ENCODE results near the gene CLDN4.
"Not testable (repeated sequence)": the region's sequence is repeated elsewhere in the genome, so short reads cannot be mapped to it uniquely, and the experiment has no call there.

CLDN4 gene, protein sequence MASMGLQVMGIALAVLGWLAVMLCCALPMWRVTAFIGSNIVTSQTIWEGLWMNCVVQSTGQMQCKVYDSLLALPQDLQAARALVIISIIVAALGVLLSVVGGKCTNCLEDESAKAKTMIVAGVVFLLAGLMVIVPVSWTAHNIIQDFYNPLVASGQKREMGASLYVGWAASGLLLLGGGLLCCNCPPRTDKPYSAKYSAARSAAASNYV

DNA sequence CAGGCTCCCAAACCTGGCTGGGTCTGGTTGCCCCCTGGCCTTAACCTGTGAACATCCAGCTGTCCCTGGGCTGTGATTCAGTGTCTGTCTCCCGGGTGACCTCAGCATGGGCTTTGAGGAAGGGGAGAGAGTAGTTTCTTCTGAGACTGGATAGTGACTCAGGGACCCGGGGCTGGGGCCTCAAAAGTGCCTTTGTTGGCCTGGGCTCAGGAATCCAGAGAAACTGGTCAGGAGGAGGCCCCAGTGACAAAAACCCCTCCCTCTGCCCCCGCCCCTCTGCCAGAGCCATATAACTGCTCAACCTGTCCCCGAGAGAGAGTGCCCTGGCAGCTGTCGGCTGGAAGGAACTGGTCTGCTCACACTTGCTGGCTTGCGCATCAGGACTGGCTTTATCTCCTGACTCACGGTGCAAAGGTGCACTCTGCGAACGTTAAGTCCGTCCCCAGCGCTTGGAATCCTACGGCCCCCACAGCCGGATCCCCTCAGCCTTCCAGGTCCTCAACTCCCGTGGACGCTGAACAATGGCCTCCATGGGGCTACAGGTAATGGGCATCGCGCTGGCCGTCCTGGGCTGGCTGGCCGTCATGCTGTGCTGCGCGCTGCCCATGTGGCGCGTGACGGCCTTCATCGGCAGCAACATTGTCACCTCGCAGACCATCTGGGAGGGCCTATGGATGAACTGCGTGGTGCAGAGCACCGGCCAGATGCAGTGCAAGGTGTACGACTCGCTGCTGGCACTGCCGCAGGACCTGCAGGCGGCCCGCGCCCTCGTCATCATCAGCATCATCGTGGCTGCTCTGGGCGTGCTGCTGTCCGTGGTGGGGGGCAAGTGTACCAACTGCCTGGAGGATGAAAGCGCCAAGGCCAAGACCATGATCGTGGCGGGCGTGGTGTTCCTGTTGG lies at the start of gene CLDN4:
TSS of gene CLDN4 (plus strand) at position 316 of the 903 bp plus-strand sequence. CDS start at position 522, 206 bp downstream.
- DNase-seq: no peak

DNA sequence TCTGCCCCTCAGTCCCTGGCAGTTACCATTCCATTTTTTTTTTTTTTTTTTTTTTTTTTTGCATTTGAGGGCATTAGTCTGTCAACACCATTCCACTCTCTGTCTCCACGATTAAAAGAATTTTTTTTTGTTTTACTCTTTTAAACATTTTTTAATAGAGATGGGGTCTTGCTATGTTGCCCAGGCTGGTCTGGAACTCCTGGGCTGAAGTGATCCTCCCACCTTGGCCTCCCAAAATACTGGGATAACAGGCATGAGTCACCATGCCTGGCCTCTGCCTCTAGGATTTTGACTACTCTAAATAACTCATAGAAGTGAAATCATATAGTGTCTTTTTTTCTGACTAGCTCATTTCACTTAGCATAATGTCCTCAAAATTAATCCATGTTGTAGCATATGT lies 44.2 kb upstream of the CLDN4 start:
- DNase-seq: no peak

DNA sequence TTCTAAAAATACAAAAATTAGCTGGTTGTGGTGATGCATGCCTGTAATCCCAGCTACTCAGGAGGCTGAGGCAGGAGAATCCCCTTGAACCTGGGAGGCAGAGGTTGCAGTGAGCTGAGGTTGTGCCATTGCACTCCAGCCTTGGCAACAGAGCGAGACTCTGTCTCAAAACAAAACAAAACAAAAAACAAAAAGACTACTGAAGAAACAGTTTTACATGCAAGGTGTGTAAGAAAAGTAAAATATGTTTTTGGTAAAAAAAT lies 43.1 kb upstream of the CLDN4 start:
- DNase-seq: not testable (repeated sequence)

DNA sequence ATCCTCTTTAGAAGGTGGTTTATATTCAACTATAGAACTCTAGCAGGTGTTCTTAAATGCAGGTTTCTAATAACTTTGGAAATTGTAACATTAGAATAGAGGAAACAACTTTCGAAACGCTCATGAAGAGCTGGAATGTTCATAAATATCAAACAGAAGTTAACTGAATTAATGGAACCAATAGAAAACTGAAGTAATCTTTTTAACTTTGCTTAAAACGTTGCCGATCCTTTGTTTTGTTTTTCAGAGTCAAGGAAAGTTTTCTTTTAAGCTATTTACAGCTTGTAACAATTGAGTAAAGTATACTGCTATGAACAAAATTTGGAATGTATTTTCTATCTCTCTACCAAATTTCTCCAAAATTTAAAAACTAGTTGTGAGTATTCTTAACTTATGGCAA lies 41.7 kb upstream of the CLDN4 start:
- no peak for DNase-seq

DNA sequence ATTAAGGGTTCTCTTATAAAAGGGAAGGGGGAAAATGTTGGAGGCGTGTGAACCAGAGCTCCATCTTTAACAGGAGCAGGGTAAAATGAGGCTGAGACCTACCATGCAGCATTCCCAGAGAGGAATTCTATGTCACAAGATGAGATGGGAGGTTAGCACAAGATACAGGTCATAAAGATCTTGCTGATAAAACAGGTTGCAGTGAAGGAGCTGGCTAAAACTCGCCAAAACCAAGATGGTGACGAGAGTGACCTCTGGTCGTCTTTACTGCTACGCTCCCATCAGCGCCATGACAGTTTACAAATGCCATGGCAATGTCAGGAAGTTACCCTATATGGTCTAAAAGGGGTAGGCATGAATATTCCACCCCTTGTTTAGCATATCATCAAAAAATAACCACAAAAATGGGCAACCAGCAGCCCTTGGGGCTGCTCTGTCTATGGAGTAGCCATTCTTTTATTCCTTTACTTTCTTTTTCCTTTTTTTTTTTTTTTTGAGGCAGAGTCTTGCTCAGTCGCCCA lies 39.6 kb upstream of the CLDN4 start:
- DNase-seq: not testable (repeated sequence)

DNA sequence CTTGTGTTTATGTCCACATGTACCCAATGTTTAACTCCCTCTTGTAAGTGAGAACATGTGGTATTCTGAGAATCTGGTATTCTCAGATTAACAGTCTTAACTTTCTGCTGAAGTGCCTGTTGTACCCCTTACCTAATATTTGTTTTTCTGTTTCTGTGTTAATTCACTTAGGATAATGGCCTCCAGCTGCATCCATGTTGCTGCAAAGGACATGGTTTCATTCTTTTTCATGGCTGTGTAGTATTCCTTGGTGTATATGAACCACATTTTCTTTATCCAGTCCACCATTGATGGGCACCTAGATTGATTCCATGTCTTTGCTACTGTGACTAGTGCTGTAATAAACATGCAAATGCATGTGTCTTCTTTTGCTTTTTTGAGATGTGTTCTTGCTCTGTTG lies 35.6 kb upstream of the CLDN4 start:
- DNase-seq: not testable (repeated sequence)

DNA sequence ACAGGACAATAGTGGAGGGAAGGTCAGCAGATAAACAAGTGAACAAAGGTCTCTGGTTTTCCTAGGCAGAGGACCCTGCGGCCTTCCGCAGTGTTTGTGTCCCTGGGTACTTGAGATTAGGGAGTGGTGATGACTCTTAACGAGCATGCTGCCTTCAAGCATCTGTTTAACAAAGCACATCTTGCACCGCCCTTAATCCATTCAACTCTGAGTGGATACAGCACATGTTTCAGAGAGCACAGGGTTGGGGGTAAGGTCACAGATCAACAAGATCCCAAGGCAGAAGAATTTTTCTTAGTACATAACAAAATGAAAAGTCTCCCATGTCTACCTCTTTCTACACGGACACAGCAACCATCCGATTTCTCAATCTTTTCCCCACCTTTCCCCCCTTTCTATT lies 34.1 kb upstream of the CLDN4 start:
- DNase-seq: not testable (repeated sequence)

DNA sequence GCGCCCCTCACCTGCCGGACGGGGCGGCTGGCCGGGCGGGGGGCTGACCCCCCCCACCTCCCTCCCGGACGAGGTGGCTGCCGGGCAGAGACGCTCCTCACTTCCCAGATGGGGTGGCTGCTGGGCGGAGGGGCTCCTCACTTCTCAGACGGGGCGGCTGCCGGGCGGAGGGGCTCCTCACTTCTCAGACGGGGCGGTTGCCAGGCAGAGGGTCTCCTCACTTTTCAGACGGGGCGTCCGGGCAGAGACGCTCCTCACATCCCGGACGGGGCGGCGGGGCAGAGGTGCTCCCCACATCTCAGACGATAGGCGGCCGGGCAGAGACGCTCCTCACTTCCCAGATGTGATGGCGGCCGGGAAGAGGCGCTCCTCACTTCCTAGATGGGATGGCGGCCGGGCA lies 33.6 kb upstream of the CLDN4 start:
- DNase-seq: not testable (repeated sequence)

DNA sequence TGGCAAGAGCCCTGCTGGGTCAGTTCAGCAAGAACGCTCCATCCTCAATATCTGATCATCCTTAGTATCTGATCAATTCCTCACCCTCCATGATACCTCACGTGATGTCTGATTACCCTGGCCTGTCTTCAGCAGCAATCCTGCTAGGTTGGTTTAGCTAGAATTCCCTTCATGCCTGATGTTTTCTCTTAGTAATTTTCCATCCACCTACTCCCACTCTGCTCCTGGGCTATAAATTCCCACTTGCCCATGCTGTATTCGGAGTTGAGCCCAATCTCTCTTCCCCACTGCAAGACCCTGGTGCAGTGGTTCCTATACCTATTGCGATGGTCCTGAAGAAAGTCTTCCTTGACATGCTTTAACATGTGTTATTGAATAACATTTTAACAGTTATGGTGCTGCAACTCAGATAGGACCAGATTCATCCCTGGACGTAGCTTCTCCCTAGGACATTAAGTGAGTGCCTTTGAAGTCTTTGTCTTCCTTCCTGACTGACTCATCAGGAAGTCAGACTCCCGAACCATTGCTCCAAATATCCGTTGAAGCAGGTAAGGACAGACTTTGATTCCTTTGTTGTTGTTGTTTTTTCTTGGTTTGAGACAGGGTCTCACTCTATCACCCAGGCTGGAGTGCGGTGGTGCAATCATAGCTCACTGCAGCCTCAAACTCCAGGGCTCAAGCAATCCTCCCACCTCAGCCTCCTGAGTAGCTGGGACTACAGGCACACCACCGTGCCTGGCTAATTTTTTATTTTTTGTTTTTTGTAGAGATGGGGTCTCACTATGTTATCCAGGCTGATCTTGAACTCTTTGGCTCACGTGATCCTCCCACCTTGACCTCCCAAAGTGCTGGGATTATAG lies 31.3 kb upstream of the CLDN4 start:
- DNase-seq: no peak

DNA sequence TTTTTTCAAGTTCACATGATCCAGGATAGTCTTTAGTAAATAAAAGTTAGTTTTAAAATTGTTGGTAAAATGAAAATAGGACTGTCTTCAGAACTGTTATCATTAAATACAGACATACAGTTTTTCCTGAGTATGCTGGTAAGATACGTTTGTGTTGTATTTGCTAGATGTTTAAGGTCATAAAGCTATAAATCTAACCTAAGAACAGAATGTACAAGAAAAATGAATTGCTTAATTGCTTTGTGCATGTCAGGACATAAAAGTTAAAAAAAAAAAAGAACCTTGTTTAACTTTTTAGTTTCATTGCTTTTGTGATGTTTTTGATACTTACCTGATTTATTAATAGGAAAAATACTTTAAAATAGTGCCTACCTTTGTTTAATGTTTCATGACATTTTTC lies 29.2 kb upstream of the CLDN4 start:
- DNase-seq: no peak

DNA sequence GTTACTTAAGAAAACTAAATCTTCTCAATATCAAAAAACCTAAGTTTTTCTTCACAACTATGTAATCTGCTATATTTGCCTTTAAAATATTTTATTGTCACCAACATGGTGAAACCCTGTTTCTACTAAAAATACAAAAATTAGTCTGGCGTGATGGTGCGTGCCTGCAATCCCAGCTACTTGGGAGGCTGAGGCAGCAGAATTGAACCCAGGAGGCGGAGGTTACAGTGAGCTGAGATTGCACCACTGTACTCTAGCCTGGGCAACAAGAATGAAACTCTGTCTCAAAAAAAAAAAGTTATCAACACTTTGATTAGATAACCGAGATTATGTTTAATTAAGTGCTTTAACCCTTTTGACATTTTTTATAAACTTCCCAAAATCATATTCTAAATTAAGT lies 28.3 kb upstream of the CLDN4 start:
- DNase-seq: no peak

DNA sequence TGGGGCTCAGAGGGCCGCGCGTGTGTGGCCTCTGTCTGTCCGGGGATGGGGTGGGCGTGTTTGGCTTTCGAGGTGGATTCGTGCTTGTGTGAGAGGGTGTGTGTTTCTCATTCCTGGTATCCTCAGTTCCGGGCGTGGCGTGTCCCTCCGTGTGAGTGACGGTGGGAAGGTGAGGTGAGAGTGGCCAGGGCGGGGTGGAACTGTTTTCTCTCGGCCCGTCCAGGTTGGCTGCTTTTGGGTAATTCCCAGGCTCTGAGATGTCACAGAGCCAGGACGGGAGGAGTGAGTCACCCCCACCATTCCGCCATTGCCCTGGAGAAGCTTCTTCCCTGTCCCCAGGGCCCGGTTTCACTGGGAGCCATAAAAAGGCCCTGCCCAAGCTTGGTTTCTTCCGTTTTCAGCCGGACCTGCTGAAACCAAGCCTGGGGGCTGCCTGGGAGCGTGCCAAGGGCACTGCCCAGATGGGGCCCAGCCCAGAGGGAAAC lies 21.3 kb upstream of the CLDN4 start:
- DNase-seq: no peak

DNA sequence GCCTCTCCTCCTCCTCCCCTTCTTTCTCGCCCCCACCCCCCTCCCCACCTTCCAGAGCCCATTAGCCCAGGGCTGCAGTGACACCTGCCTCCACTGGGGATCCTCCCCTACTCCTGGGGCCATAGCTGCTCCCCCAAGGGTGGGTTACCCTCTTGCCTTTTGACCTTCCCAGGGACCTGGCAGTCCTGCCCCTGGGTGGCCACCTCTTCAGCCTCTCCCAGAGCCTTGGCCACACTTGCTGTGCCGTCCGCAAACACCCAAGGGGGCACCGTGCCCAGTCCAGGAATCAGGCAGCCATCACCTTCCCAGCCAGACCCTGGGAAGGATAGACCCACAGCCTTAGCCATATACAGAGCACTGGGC lies 19.8 kb upstream of the CLDN4 start:
- DNase-seq: no peak

DNA sequence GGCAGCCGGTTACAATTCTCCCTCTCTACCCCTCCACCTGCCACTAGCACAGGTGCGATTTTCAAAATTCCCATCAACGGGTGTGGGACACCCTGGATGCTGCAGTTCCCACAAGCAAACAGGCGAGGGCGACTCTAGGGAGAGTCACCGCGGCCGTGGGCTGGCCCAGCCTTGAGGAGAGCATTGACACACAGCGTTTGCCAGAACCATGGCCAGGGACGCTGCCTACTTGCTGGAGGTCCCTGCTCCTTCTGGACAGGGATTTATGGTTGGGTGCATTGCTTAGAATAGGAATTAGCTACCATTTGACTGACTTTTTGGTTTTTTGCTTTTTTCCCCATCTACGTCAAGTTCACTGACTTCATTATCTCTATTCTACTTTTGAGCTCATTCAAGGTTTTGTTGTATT lies 19.0 kb upstream of the CLDN4 start:
- DNase-seq: peak; percentile 11

DNA sequence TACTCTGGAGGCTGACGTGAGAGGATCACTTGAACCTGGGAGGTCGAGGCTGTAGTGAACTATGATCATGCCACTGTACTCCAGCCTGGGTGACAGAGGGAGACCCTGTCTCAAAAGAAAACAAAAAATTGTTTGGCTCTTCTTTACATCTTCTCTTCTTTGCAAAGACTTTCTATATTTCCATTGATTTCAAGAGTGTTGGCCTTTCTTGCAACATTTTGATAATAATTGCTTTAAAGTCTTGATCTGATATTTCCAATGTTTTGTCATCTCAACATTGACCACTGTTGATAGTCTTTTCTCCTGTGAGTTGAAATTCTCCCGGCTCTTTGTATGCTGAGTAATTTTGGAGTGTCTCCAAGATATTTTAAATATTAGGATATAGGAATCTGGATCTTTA lies 17.8 kb upstream of the CLDN4 start:
- DNase-seq: no peak

DNA sequence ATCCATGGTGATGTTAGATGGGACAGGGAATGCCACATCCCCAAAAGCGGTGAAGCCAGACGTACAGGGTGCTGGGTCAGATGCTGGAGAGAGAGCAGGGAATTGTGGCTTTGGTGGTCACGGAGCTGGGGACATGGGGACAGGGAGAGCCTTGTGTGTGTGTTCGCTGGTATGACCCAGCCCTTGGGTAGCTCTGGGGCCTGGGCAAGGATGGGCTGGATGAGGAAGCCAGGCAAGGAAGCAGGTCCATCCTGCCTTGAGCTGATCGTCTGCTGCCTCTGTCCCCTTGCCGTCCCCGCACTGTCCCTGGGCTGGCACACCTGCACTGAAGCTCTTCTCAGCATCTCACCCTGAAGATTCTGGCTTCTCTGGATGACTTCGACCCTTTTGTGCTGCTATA lies 15.4 kb upstream of the CLDN4 start:
- DNase-seq: no peak

DNA sequence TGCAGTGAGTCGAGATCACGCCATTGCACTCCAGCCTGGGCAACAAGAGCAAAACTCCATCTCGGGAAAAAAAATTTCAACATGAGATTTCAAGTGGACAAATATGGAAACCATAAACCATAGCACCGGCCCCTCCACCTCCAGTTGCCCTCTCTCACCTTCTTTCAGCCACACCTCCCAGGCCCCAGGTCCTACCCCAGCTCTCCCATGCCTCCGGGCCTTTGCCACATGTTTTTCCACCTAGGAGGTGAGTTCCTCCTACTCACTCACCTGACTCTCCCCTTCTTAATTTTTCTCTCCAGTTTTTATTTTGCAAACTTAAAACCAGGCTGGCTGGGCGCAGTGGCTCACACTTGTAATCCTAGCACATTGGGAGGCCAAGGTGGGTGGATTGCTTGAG lies 13.7 kb upstream of the CLDN4 start:
- DNase-seq: no peak

DNA sequence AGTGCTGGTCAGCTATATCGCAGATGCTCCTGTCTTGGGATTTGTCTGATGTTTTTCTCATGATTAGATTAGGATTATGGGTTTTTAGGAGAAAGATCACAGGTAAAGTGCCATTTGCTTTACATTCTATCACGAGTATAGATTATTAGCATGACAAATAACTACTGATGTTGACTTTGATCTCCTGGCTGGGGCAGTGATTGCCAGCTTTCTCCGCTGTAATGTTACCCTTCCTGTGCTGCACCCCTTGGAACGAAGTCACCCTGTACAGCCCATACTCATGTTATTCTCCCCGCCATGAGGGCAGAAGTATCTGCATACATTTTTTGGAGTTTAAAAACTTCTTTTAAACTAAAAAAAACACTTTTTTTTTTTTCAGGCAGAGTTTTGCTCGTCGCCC lies 10.8 kb upstream of the CLDN4 start:
- DNase-seq: no peak

DNA sequence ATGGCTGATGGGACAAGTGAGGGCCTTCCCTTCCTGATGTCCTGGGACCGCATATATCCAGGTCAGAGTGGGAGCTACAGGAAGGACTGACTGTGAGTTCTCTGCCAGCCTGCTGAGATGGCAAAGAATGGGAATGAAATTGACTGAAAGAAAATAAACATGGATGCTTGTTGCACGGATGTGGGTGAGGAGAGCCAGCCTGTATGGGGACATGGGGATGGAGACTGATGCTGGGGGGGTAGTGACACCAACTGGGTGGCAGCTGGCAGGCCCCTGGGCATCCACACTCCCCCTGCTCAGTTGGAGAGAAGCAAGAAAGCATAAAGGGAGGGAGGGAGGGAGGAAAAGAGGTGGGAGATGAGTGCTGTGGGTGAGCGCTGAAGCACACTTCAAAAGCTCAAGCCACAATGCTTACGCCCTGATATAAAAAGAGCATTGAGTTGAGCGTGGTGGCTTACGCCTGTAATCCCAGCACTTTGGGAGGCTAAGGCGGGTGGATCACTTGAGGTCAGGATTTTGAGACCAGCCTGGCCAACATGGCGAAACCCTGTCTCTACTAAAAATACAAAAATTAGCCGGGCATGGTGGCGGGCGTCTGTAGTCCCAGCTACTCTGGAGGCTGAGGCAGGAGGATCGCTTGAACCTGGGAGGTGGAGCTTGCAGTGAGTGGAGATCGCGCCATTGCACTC lies 9.1 kb upstream of the CLDN4 start:
- not testable (repeated sequence) for DNase-seq

DNA sequence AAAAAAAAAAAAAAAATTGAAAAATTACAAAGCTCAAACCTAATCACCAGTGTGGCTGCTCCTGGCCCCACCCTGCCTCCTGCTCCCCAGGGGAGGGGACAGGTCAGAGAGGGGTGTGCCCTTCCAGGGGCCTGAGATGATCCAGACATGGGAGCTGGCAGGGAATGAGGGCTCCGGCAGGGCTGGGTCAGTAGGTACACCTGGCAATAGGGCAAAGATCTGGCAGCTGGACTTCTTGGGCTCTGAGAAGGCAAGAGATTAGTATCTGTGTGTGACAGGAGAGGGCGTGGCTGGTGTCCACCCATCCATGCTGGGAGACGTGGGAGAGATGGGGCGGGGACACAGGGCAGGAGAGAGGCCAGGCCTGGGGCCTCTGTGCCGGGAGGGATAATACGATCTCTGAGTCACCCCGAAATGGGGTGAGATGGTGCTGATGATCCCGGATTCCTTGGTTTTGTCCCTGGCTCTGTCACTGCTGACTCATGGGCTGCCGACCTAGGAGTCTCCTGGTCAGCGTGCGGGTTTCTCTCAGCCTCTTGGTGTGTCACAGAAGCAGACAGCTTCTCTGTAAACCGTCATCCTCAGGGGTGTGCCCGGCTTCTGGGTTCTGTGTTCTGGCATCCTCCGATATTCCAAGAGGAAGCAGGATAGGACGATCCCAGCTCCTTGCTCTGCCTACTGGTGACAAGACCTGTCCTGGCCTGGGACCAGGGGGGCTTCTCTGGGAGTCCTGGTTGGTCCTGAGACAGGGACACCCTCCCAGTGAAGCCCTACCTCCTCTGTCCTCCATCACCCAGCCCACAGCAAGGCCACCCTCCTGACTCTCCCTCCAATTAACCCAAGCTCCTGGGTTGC lies 8.2 kb upstream of the CLDN4 start:
- DNase-seq: peak; percentile 85

DNA sequence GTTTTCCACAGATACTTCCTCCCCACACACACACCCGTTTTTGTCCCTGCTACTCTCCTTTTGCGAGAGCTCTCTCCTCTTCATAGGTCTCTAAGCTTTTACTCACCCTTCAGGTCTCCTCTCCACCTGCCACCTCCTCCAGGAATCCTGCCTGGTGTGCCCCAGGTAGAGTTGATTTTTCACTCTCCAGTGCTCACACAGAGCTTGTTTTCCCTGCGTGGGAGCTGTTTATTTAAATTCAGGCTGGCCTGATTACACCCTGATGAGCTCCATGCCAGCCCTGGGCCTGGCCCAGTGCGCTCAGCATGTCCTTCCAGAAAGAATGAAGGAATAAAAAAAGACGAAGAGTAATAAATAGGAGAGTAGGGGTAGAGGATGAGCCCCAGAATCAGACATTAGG lies 7.5 kb upstream of the CLDN4 start:
- no peak for DNase-seq

All from amniotic stem cell (primary cell).